GM12864 (cell line): ENCODE data around the gene CACNA1C.

ENCODE experiments used
- DNase-seq: peaks from one replicate; pipeline ENCODE4 v3.0.0-alpha.2; 2011; ENCODE audit warnings: low read depth
- H3K4me3 ChIP-seq: 2 replicates; pipeline ENCODE4 v1.5.1; 2011; ENCODE audit warnings: mild to moderate bottlenecking, low read depth, low read length, control low read depth
- CTCF ChIP-seq: IDR thresholded peaks from 2 replicates; pipeline ENCODE4 v1.5.1; 2011; ENCODE audit warnings: low read depth, mild to moderate bottlenecking, moderate library complexity, low read length, control low read depth, inconsistent platforms; ENCODE audit errors: missing control alignments

CACNA1C gene

GRCh38 chr12:2644683-2645405, 592.1 kb downstream of the CACNA1C start:
- no peak for TF ChIP-seq CTCF
- H3K4me3 ChIP-seq: no peak overlapping the region
- no peak for DNase-seq

- H3K4me3 ChIP-seq: no peak overlapping the region
- no peak for TF ChIP-seq CTCF
- DNase-seq: no peak
Observed at GRCh38 chr12:2645460-2645859, 592.7 kb downstream of the CACNA1C start.

GRCh38 chr12:2646341-2646740, 593.6 kb downstream of the CACNA1C start:
- no peak for DNase-seq
- TF ChIP-seq CTCF: no peak

GRCh38 chr12:2647186-2647585, 594.4 kb downstream of the CACNA1C start:
- DNase-seq: no peak

More at GRCh38 chr12:2646341-2646740, 593.6 kb downstream of the CACNA1C start:
- H3K4me3 ChIP-seq: no peak overlapping the region

GRCh38 chr12:2648406-2648805, 595.6 kb downstream of the CACNA1C start:
- H3K4me3 ChIP-seq: no peak overlapping the region
- no peak for TF ChIP-seq CTCF
- no peak for DNase-seq

More at GRCh38 chr12:2647186-2647585, 594.4 kb downstream of the CACNA1C start:
- no peak overlapping the region for H3K4me3 ChIP-seq
- TF ChIP-seq CTCF: no peak

- TF ChIP-seq CTCF: no peak
- DNase-seq: no peak
- no peak overlapping the region for H3K4me3 ChIP-seq
Observed at GRCh38 chr12:2649201-2650030, 596.6 kb downstream of the CACNA1C start.
